GM20000 (cell line): ENCODE data around the gene ZC3H18.
"Not testable (repeated sequence)": the region's sequence is repeated elsewhere in the genome, so short reads cannot be mapped to it uniquely, and the experiment has no call there.

Experiments
- DNase-seq: peaks from one replicate; pipeline ENCODE4 v3.0.0; 2012; ENCODE audit warnings: low spot score
- CTCF ChIP-seq: IDR thresholded peaks from 2 replicates; pipeline ENCODE4 v1.5.1; 2012; ENCODE audit warnings: mild to moderate bottlenecking, control low read depth; ENCODE audit errors: extremely low read depth, missing control alignments

The ZC3H18 gene

GRCh38 chr16:88600539-88600896 is 30.3 kb downstream of the ZC3H18 start:
- TF ChIP-seq CTCF: no peak

GRCh38 chr16:88601313-88602036 is 31.3 kb downstream of the ZC3H18 start:
- TF ChIP-seq CTCF: no peak
- DNase-seq: no peak

More at GRCh38 chr16:88600539-88600896, 30.3 kb downstream of the ZC3H18 start:
- no peak for DNase-seq

- no peak for DNase-seq
- no peak for TF ChIP-seq CTCF
Observed at GRCh38 chr16:88602091-88602490, 31.9 kb downstream of the ZC3H18 start.

- no peak for TF ChIP-seq CTCF
- DNase-seq: no peak
Observed at GRCh38 chr16:88605186-88606147, 35.3 kb downstream of the ZC3H18 start.

GRCh38 chr16:88606148-88606757 is 36.0 kb downstream of the ZC3H18 start:
- no peak for DNase-seq
- TF ChIP-seq CTCF: no peak

GRCh38 chr16:88608076-88608475 is 37.9 kb downstream of the ZC3H18 start:
- no peak for TF ChIP-seq CTCF

GRCh38 chr16:88609426-88609825 is 39.2 kb downstream of the ZC3H18 start:
- not testable (repeated sequence) for DNase-seq

More at GRCh38 chr16:88608076-88608475, 37.9 kb downstream of the ZC3H18 start:
- no peak for DNase-seq
